Gastrocnemius medialis (tissue), 4 donors: ENCODE data around the gene CTRB1.

Experiments
- POLR2A ChIP-seq, 2 donors: fragments of 450-650 bp; IDR thresholded peaks; one replicate each; pipeline ENCODE4 v1.6.1; 2017; ENCODE audit warnings: antibody characterized with exemption in 2 of 2, mild to moderate bottlenecking in 2 of 2, moderate library complexity in 2 of 2
- TF ChIP-seq, protein P1 (sequence below), 5 experiments: fragments of 450-650 bp in 3 of 5; fragments of 200-600 bp in 2 of 5; sonication (generic) in 2 of 5; IDR thresholded peaks in 4 of 5; conservative IDR thresholded peaks in 1 of 5; 1 replicate in 4 of 5; 2 replicates in 1 of 5; pipeline ENCODE4 v1.5.1; 2016 to 2019; ENCODE audit warnings: antibody characterized with exemption in 5 of 5, mild to moderate bottlenecking in 3 of 5, moderate library complexity in 3 of 5

DNA sequence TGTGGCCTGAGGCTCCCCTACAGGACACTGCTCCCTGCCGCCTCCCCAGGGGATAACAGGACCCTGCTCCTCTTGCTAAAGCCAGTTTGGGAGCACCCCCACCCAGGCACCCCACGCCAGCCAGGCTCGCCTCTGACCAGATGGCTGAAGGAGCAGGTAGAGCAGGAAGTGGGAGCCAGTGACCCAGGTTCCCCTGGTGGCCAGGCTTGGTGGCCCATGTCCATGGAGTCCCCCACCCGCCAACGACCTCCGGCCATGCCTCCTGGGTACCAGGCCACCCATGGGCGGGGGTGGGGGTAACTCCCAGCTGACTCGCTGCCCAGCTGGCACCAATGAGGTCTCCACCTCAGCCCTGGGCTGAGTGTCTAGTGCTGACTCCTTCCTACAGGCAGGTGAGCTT lies 22.6 kb downstream of the CTRB1 start:
- TF ChIP-seq, protein P1, sequence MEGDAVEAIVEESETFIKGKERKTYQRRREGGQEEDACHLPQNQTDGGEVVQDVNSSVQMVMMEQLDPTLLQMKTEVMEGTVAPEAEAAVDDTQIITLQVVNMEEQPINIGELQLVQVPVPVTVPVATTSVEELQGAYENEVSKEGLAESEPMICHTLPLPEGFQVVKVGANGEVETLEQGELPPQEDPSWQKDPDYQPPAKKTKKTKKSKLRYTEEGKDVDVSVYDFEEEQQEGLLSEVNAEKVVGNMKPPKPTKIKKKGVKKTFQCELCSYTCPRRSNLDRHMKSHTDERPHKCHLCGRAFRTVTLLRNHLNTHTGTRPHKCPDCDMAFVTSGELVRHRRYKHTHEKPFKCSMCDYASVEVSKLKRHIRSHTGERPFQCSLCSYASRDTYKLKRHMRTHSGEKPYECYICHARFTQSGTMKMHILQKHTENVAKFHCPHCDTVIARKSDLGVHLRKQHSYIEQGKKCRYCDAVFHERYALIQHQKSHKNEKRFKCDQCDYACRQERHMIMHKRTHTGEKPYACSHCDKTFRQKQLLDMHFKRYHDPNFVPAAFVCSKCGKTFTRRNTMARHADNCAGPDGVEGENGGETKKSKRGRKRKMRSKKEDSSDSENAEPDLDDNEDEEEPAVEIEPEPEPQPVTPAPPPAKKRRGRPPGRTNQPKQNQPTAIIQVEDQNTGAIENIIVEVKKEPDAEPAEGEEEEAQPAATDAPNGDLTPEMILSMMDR (IDR thresholded peaks at IDR 0.05 in 4 of 5, conservative IDR thresholded peaks at IDR 0.05 in 1 of 5) = no peak
- no peak for TF ChIP-seq POLR2A (IDR thresholded peaks at IDR 0.05)
